Hepatocyte (in vitro differentiated cells): ENCODE results near the gene PDE4D. TPM values are rescaled to one million over a fixed set of nuclear protein-coding genes. Genes with fewer than 3 reads are reported as not detected.

Source experiments
- DNase-seq: peaks from one replicate; pipeline ENCODE4 v3.0.0-alpha.2; 2016; ENCODE audit warnings: low spot score
- H2AFZ ChIP-seq: fragments of 200-600 bp; sonication (generic); 2 replicates; pipeline ENCODE4 v1.6.0; 2016; ENCODE audit warnings: antibody characterized with exemption, mild to moderate bottlenecking
- H3K27ac ChIP-seq: fragments of 200-600 bp; sonication (generic); 2 replicates; pipeline ENCODE4 v1.5.1; 2016; ENCODE audit warnings: mild to moderate bottlenecking
- H3K27me3 ChIP-seq: fragments of 200-600 bp; sonication (generic); 2 replicates; pipeline ENCODE4 v1.6.1; 2016
- H3K36me3 ChIP-seq: fragments of 200-600 bp; sonication (generic); replicated peaks from 2 replicates; pipeline ENCODE4 v1.5.1; 2016; ENCODE audit warnings: low read depth; ENCODE audit not compliant: insufficient read depth
- H3K4me1 ChIP-seq: fragments of 200-600 bp; sonication (generic); 2 replicates; pipeline ENCODE4 v1.5.1; 2016; ENCODE audit warnings: mild to moderate bottlenecking, moderate library complexity; ENCODE audit not compliant: insufficient read depth
- H3K4me2 ChIP-seq: fragments of 200-600 bp; sonication (generic); 2 replicates; pipeline ENCODE4 v1.6.0; 2016
- H3K4me3 ChIP-seq: fragments of 200-600 bp; sonication (generic); 2 replicates; pipeline ENCODE4 v1.5.1; 2016; ENCODE audit warnings: mild to moderate bottlenecking
- H3K79me2 ChIP-seq: fragments of 200-600 bp; sonication (generic); 2 replicates; pipeline ENCODE4 v1.6.0; 2017; ENCODE audit warnings: mild to moderate bottlenecking
- H3K9me2 ChIP-seq: fragments of 200-600 bp; sonication (generic); replicated peaks from 2 replicates; pipeline ENCODE4 v1.6.0; 2017; ENCODE audit warnings: mild to moderate bottlenecking; ENCODE audit not compliant: insufficient read depth
- H3K9me3 ChIP-seq: fragments of 200-600 bp; sonication (generic); 2 replicates; pipeline ENCODE4 v1.5.1; 2016; ENCODE audit warnings: low read depth, mild to moderate bottlenecking
- H4K20me1 ChIP-seq: fragments of 200-600 bp; sonication (generic); 2 replicates; pipeline ENCODE4 v1.6.0; 2016; ENCODE audit warnings: mild to moderate bottlenecking; ENCODE audit not compliant: insufficient read depth, poor library complexity, severe bottlenecking
- CTCF ChIP-seq: fragments of 200-600 bp; sonication (generic); IDR thresholded peaks from 2 replicates; pipeline ENCODE4 v1.5.1; 2016; ENCODE audit warnings: antibody characterized with exemption, mild to moderate bottlenecking; ENCODE audit not compliant: poor library complexity
- EZH2 ChIP-seq: fragments of 200-600 bp; sonication (generic); IDR thresholded peaks from 2 replicates; pipeline ENCODE4 v1.6.1; 2016; ENCODE audit warnings: antibody characterized with exemption, mild to moderate bottlenecking, borderline replicate concordance
- EZH2phosphoT487 ChIP-seq: fragments of 200-600 bp; sonication (generic); IDR thresholded peaks from one replicate; pipeline ENCODE4 v1.6.1; 2018; ENCODE audit warnings: antibody characterized with exemption, mild to moderate bottlenecking, low read depth, moderate library complexity; ENCODE audit not compliant: unreplicated experiment, severe bottlenecking
- WGBS: methylation state at CpG from one replicate; pipeline ENCODE4 v1.1.6; 2016; ENCODE audit warnings: low lambda C conversion rate; ENCODE audit errors: missing lambda C conversion rate; 5-methylcytosine and 5-hydroxymethylcytosine counted together
- polyA plus RNA-seq: library from polyadenylated mRNA; unstranded; fragments of >200 nt; fragmentation: Nextera tagmentation; extraction: Ambion mirVana; gene quantifications from 2 replicates; pipeline ENCODE4 v1.2.1, GENCODE V29; 2016
- total RNA-seq: library from RNA; depleted of rRNA; stranded (reverse); fragments of >200 nt; gene quantifications from 2 replicates; pipeline ENCODE4 v1.2.3, GENCODE V29; 2014

PDE4D gene
- total and polyA plus RNA-seq, 2 experiments from 2014 or later, result 14.5 to 45.2 TPM

- Histone ChIP-seq H3K9me3 (no peaks in the 10 kb centered on the region), H3K4me2 (no peak overlapping the region), H4K20me1 (no peaks in the 10 kb centered on the region), H3K36me3 (no peaks in the 10 kb centered on the region), H3K4me3 (no peak overlapping the region), H3K27me3 (no peaks in the 10 kb centered on the region), H3K4me1 (peaks cover 9% of the 10 kb centered on the region), H3K27ac (no peak overlapping the region), H2AFZ (no peak overlapping the region), H3K9me2 (no peaks in the 10 kb centered on the region), H3K79me2 (no peaks in the 10 kb centered on the region)
- WGBS, result 67% methylated on average over 4 of the region's 4 CpGs
- no peak for TF ChIP-seq EZH2
- no peak for TF ChIP-seq CTCF
- no peak for TF ChIP-seq EZH2phosphoT487
- DNase-seq, result no peak
Measured at GRCh38 chr5:59559847-59560246, 333.7 kb downstream of the PDE4D start.

- H3K9me2 ChIP-seq, result no peaks in the 10 kb centered on the region
- H3K27ac ChIP-seq, result no peak overlapping the region
- peaks cover 9% of the 10 kb centered on the region for H3K4me1 ChIP-seq
- H3K9me3 ChIP-seq, result no peaks in the 10 kb centered on the region
- no peaks in the 10 kb centered on the region for H3K36me3 ChIP-seq
- 62% methylated on average over 3 of the region's 3 CpGs for WGBS
- no peak overlapping the region for H3K4me2 ChIP-seq
- no peak for TF ChIP-seq EZH2
- no peak for TF ChIP-seq CTCF
- TF ChIP-seq EZH2phosphoT487, result no peak
- no peak overlapping the region for H3K4me3 ChIP-seq
- no peaks in the 10 kb centered on the region for H4K20me1 ChIP-seq
- DNase-seq, result no peak
- H2AFZ ChIP-seq, result no peak overlapping the region
- H3K79me2 ChIP-seq, result no peaks in the 10 kb centered on the region
- no peaks in the 10 kb centered on the region for H3K27me3 ChIP-seq
Measured at GRCh38 chr5:59559323-59559722, 334.2 kb downstream of the PDE4D start.

GRCh38 chr5:59558501-59558900 lies 335.0 kb downstream of the PDE4D start:
- no peak for DNase-seq
- Histone ChIP-seq H3K4me1 (peaks cover 7% of the 10 kb centered on the region), H3K9me3 (no peaks in the 10 kb centered on the region), H3K36me3 (no peaks in the 10 kb centered on the region), H3K4me2 (no peak overlapping the region), H3K4me3 (no peak overlapping the region), H3K79me2 (no peaks in the 10 kb centered on the region), H2AFZ (no peak overlapping the region), H3K27ac (no peak overlapping the region), H3K9me2 (no peaks in the 10 kb centered on the region), H4K20me1 (no peaks in the 10 kb centered on the region), H3K27me3 (no peaks in the 10 kb centered on the region)
- WGBS, result 63% methylated on average over 1 of the region's 1 CpG
- TF ChIP-seq CTCF (no peak), EZH2phosphoT487 (no peak), EZH2 (no peak)

- no peak overlapping the region for H2AFZ ChIP-seq
- H3K9me2 ChIP-seq, result no peaks in the 10 kb centered on the region
- H3K9me3 ChIP-seq, result no peaks in the 10 kb centered on the region
- H3K4me3 ChIP-seq, result no peak overlapping the region
- no peaks in the 10 kb centered on the region for H3K4me1 ChIP-seq
- H3K36me3 ChIP-seq, result no peaks in the 10 kb centered on the region
- H3K79me2 ChIP-seq, result no peaks in the 10 kb centered on the region
- H4K20me1 ChIP-seq, result no peaks in the 10 kb centered on the region
- TF ChIP-seq EZH2phosphoT487, result no peak
- no peak for DNase-seq
- no peak overlapping the region for H3K27ac ChIP-seq
- no peaks in the 10 kb centered on the region for H3K27me3 ChIP-seq
- H3K4me2 ChIP-seq, result no peak overlapping the region
Measured at GRCh38 chr5:59557572-59557971, 336.0 kb downstream of the PDE4D start.
